HG03558 (cell line): Measurements from ENCODE around the gene TRAPPC1.

Source experiments
- ATAC-seq: cut with Tn5 transposase; IDR thresholded peaks from one replicate; pipeline ENCODE4 v1.9.1; 2021; ENCODE audit warnings: moderate number of reproducible peaks; ENCODE audit not compliant: unreplicated experiment; ENCODE audit errors: extremely low read depth

TRAPPC1 gene

DNA sequence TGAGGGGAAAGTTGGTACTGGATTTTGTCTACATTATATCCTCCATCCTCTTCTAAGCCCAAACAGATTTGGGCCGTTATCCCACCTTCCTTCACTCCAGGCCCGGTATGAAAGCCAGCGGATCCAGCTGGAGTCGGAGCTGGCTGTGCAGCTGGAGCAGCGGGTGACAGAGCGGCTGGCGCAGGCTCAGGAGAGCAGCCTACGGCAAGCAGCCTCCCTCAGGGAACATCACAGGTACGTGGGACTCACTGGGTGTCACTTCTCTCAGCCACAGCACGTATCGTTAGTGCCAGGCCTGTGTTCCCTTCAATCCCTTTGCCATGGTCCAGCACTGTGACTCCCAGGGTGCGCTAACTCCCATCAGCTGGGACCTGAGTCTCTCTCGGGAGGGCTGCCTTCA lies 11.5 kb upstream of the TRAPPC1 start:
- no peak for ATAC-seq

- ATAC-seq: no peak
Observed at GRCh38 chr17:7940743-7941142, 9.0 kb upstream of the TRAPPC1 start.

DNA sequence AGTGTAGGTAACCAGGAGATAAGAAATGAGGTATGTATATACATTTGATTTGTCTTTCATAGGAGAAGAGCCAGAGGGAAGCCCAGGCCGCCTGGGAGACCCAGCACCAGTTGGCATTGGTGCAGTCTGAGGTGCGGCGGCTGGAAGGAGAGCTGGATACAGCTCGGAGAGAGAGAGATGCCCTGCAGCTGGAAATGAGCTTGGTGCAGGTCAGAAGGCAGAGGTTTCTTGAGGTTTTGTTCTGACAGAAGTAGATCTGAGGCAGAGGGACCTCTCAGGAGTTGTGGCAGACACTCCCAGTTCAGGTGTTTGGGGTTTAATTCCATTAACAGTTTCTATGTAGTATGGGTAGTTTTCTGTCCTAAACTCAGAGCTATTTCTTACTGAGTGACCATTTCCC lies 8.3 kb upstream of the TRAPPC1 start:
- ATAC-seq: no peak

DNA sequence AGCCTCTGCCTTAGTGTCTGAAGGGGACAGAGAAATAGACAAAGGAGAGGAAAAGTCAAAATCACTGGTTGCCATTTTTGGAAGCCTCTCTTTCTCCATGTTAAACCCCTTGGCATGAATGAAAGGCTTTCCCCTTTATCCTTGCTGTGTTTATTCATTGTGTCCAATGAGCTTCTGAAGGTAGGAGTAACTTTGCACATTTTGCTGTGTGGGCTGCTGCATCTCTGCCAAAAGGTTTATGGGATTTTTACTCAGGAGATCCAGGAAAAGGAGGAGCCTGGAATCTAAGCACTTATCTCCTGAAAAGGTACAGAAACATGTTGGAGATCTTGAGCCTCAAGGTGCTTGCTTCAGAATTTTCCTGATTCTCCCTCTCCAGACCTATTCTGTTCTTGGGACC lies 4.1 kb upstream of the TRAPPC1 start:
- ATAC-seq: no peak

- no peak for ATAC-seq
Observed at GRCh38 chr17:7932949-7933348, 1.2 kb upstream of the TRAPPC1 start.

GRCh38 chr17:7932483-7932891 lies 741 bp upstream of the TRAPPC1 start:
- ATAC-seq: no peak

DNA sequence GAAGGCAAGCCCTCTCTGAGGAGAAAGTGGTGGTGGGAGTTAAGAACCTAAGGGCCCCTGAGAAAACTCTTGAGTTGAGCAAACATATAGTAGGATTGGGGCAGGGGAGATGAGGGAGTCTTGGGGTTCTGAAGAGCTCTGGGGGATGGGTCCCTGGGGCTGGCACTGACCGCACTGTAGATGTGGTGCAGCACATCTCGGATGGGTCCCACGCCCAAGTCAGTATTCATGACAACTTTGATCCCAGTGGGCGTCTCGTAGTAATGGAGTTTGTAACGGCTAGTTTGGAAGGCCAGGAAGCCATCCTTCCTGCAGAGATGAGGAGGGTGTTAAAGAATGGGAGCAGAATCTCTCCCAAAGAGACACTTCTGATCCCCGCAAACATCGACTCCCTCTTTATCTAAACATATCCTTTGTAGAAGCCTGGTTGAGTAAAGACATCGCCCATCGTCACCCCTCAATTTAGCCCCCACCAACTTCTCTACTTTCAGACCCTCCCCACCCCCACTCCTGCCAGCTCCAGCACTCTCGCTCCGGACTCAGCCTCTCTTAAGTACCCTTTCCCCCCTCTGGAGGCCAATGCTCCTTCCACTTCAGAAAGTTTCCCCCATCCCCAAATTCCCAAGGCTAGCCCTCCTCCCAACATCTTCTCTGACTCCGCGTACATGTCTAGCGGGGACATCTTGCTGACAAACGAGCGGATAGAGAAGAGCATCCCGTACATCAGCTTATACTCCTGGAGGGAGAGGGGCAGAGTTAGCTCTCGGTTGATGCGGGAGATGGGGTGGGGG lies 710 bp downstream of the TRAPPC1 start:
- no peak for ATAC-seq

DNA sequence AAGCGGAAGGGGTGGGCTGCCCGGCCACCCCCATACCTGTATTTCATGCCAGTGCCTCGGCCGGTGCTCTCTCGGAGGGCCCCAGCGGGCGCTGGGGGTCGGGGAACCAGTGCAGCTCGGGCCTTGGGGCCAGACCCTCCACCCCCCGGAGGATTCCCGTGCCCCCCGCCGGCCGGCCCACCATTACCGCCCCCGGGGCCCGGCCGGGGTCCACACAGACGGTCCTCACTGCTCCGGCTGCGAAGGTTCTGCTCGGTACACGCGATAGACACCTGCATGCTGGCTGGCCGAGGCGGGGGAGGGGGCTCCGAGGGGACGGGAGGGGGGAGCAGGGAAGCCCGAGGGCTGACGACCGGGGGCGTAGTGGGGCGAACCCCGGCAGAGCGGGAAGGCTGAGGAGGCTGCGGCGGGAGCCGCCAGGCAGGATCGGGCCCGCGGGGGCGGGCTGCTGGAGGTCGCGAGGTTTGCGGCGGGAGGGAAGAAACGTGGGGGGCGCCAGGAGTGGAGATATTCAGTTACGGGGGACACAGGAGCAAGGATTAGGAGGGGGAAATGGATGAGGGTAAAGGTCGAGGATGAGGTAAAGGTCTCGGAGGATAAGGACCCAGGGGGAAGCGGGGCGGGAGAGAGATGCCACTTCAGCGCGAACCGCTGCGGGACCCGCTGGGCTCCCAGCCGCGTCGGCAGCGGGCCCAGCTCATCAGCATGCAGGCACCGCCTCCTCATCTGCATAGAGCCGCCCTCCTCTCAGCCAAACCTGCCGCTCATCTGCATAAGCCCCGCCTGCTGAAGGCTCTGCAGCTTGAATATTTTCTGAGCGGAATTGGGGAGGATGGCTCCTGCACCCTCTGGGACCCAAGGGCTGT lies 2.4 kb downstream of the TRAPPC1 start, which contains the start of gene KCNAB3:
TSS of gene KCNAB3 (minus strand) at position 699 of the 866 bp plus-strand sequence. CDS start at position 278, 421 bp downstream.
- ATAC-seq: no peak

DNA sequence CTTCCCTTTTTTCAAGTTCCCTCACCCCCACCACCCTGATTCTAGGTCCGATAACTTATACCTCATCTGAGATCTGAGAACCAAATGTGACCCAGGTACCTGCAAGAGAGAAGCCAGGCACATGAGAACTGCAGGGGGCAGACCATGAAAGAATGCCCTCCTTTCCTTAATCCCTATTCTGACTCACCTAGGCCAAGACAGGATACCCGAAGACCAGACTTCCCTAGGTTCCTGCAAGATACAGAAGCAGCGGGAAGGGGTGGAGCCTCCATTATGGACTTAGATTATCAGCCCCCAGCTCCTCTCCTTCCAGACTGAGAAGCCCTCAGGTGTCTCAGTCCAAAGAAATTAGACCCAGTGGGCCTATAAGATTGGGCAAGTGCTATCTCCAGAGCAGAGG lies 4.2 kb downstream of the TRAPPC1 start:
- no peak for ATAC-seq

DNA sequence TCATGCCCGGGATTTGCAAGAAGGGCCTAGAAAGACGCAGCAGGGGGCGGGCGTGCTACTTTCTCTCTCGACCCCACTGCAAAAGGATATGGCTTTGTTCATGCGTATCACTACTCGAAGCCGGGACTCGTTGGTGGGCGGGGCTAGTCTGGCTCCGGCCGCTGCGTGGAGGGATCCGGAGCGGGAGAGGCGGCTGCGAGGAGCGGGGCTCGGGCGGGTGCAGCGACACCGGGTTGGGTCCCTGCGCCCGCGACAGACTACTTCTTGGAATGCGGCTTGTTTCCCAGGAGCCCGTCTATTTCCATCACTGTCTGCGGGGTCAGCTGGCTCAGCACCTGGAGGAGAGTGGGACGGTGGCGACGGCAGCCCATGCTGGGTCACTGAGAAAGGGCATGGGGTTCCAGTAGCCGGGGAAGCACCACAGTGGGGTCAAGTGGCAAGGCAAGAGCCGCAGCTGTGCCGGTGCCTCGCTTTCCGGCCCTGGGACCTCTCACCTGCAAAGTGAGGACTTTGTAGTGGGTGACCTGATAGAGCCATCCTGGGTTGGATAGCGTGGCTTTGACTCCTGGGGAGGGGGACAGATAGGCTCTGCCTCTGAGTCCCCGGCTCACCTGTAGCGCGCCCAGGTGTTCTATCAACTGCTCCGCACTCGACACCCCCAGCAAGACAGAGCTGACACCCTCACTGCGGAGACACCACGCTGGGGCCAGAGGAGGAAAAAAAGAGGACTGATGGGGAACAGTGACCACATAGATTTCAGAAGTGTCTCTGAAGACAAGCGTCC lies 8.7 kb downstream of the TRAPPC1 start:
- no peak for ATAC-seq

DNA sequence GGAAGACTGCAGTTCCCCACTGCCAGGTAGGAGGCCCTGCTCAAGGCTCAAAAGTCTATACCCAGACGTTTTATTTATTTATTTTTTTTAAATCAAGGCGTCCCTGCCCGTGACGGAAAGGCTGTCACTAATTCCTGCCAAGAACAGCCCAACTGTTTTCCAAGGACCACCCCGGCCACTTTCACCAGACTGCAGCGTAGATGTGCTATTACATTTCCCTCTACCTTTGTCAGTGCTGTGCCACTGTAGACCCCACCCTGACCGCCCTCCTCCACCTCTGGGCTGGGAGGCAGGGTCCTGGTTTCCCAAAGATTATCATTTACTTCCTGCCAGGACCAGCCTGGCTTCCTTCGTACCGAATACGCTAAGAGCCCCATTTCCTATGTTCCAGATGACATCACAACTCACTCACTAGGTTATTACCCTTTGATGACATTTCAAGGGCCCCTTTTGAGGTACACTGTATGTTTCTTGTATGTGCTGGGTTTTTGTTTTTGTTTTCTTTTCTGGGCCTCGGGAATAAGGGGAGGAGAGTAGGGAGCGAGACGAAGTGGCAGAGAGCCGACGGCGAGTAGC lies 9.4 kb downstream of the TRAPPC1 start:
- ATAC-seq: no peak

GRCh38 chr17:7916808-7917207 lies 14.9 kb downstream of the TRAPPC1 start:
- ATAC-seq: no peak

DNA sequence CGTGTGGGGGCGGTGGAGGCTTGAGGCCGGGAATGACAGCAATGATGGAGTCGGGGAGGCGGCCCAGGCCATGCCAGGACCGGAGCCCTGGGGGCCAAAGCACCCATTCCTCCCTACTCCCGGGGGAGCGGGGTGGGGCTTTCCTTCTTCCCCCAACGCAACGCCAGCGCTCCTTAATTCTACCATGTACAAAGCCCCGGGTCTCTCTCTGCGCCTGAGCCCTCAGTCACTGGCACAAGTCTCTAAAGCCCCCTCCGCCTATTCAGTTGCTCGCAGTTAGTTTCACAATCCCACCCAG lies 15.4 kb downstream of the TRAPPC1 start:
- no peak for ATAC-seq

- no peak for ATAC-seq
Observed at GRCh38 chr17:7915611-7916384, 15.9 kb downstream of the TRAPPC1 start, which contains the start of gene RNF227. TSS of gene RNF227 (minus strand) at chr17:7916289. CDS start at chr17:7916195, 94 bp downstream.

DNA sequence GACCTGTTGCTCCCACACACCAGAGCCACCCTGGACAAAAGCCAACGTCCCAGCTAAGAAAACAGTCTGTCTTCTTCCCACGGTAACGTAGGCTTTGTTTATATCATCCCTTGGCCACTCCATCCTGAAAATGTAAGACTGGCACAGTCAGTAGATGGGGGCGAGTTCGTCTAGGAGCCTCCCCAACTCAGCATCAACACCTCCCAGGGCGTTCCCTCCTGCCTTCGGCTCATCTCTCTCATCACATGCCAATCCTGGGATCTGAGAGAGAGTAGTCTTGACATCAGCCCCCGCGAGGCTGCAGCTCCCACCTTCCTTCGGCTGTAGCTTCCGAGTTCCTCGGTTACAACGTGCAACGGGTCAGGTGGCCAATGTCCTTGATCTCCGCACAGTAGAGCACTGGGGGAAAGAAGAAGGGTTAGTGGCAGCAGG lies 16.6 kb downstream of the TRAPPC1 start:
- ATAC-seq: no peak

GRCh38 chr17:7912927-7913524 lies 18.7 kb downstream of the TRAPPC1 start:
- no peak for ATAC-seq

DNA sequence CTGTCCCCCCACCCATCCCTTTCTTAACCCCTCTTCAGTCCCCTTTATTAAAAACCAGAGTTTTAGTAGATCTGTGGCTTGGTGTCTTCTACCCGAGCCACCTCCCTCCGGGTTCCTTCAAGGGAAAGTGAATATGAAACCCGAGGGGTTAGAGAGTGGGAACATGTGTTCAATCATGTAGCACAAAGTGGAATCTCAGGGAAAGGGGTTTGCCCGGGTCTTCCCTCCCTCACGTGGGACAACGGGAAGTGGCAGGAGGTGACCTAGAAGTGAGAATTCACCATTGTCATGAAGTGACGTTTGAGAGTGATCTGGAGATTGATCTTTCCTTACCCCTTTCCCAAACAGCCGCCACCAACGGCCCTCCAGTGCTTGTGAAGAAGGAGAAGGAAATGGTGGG lies 20.6 kb downstream of the TRAPPC1 start:
- ATAC-seq: no peak

DNA sequence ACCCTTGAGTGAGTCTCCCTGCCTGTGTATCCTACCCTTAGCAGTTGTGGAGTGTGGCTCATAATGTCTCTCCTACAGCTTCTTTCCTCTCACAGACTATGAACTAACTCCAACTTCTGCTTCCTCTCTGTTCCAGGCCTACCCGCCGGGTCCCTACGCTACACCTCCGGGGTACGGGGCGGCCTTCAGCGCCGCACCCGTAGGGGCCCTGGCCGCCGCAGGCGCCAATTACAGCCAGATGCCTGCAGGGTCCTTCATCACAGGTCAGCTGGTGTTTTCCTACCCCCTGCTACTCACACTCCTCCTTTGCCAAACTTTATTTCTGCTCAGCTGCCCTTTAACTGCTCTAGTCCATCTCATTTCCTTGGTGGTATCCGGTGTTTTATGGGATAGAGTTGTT lies 21.0 kb downstream of the TRAPPC1 start:
- ATAC-seq: no peak

GRCh38 chr17:7910281-7910680 lies 21.5 kb downstream of the TRAPPC1 start:
- ATAC-seq: no peak
